IPS-NIHi11 (cell line): ENCODE results near the gene NTRK2.

Experiments
- DNase-seq: peaks from one replicate; pipeline ENCODE4 v3.0.0; 2012; ENCODE audit warnings: mixed read lengths, low spot score

Gene NTRK2

GRCh38 chr9:85021686-85022085 is 352.2 kb downstream of the NTRK2 start:
- no peak for DNase-seq

- DNase-seq, result no peak
Observed at GRCh38 chr9:85024374-85024773, 354.8 kb downstream of the NTRK2 start.

- DNase-seq, result no peak
Observed at GRCh38 chr9:85025638-85026037, 356.1 kb downstream of the NTRK2 start.

GRCh38 chr9:85027870-85028269 is 358.3 kb downstream of the NTRK2 start:
- no peak for DNase-seq

GRCh38 chr9:85030316-85030715 is 360.8 kb downstream of the NTRK2 start:
- no peak for DNase-seq

- no peak for DNase-seq
Observed at GRCh38 chr9:85036496-85036895, 367.0 kb downstream of the NTRK2 start.

GRCh38 chr9:85038061-85038460 is 368.5 kb downstream of the NTRK2 start:
- DNase-seq, result no peak

GRCh38 chr9:85038824-85039608 is 369.5 kb downstream of the NTRK2 start:
- DNase-seq, result no peak

GRCh38 chr9:85040146-85040545 is 370.6 kb downstream of the NTRK2 start:
- no peak for DNase-seq

- no peak for DNase-seq
Observed at GRCh38 chr9:85040821-85041465, 371.4 kb downstream of the NTRK2 start.

- no peak for DNase-seq
Observed at GRCh38 chr9:85041466-85042137, 372.1 kb downstream of the NTRK2 start.

GRCh38 chr9:85042981-85043647 is 373.6 kb downstream of the NTRK2 start:
- DNase-seq, result no peak

- DNase-seq, result no peak
Observed at GRCh38 chr9:85045271-85045670, 375.7 kb downstream of the NTRK2 start.

- DNase-seq, result no peak
Observed at GRCh38 chr9:85046475-85046874, 376.9 kb downstream of the NTRK2 start.

- no peak for DNase-seq
Observed at GRCh38 chr9:85053206-85053786, 383.8 kb downstream of the NTRK2 start.

GRCh38 chr9:85054017-85054416 is 384.5 kb downstream of the NTRK2 start:
- DNase-seq, result no peak

- no peak for DNase-seq
Observed at GRCh38 chr9:85055506-85056202, 386.1 kb downstream of the NTRK2 start.

- no peak for DNase-seq
Observed at GRCh38 chr9:85056203-85056572, 386.7 kb downstream of the NTRK2 start.

- DNase-seq, result no peak
Observed at GRCh38 chr9:85061969-85062368, 392.4 kb downstream of the NTRK2 start.

- DNase-seq, result no peak
Observed at GRCh38 chr9:85062385-85063022, 393.0 kb downstream of the NTRK2 start.

GRCh38 chr9:85064811-85065371 is 395.4 kb downstream of the NTRK2 start:
- DNase-seq, result no peak
